ENCODE measurements around the gene MORN5. TPM values are rescaled to one million over a fixed set of nuclear protein-coding genes. Genes with fewer than 3 reads are reported as not detected.

MORN5 gene
- polyA plus RNA-seq, 2 of the 4 experiments (the other 2 are of a cell fraction): not detected

- 10% methylated on average over 2 of the region's 5 CpGs for WGBS (ENCODE audit: missing lambda C conversion rate)
- TF ChIP-seq EHF (CRISPR knock-in tag; IDR thresholded peaks at IDR 0.05) (no peak), HEYL (CRISPR knock-in tag; IDR thresholded peaks at IDR 0.05) (no peak), RFX5 (IDR thresholded peaks at IDR 0.05) (no peak), PHF8 (IDR thresholded peaks at IDR 0.05; ENCODE audit: borderline replicate concordance, low read depth) (no peak), RAD21 (conservative IDR thresholded peaks at IDR 0.05 in 1 of 2, IDR thresholded peaks at IDR 0.05 in 1 of 2) (no peak), NFE2L2 (conservative IDR thresholded peaks at IDR 0.05; ENCODE audit: low read length) (no peak), EP300 (IDR thresholded peaks at IDR 0.05) (no peak), ZNF302 (CRISPR knock-in tag; IDR thresholded peaks at IDR 0.05) (no peak), BCL3 (IDR thresholded peaks at IDR 0.05) (no peak), FOSL2 (IDR thresholded peaks at IDR 0.05) (no peak), FOSL2 (CRISPR knock-in tag; IDR thresholded peaks at IDR 0.05) (no peak), CBX8 (IDR thresholded peaks at IDR 0.05) (no peak), ESRRA (IDR thresholded peaks at IDR 0.05; ENCODE audit: borderline replicate concordance, low read length) (no peak), HOXB13 (CRISPR knock-in tag; IDR thresholded peaks at IDR 0.05; ENCODE audit: low read depth) (no peak), HES2 (IDR thresholded peaks at IDR 0.05) (no peak), CHD2 (IDR thresholded peaks at IDR 0.05; ENCODE audit: low read length, partially characterized antibody) (no peak), SREBF2 (IDR thresholded peaks at IDR 0.05) (no peak), MAX (IDR thresholded peaks at IDR 0.05) (no peak), RNF2 (IDR thresholded peaks at IDR 0.05; ENCODE audit: borderline replicate concordance, low read depth) (no peak)
- no peaks in the 10 kb centered on the region for H3K9me3 ChIP-seq
- peaks cover 5% of the 10 kb centered on the region; the same call in 1 of the 3 replicates for H3K4me1 ChIP-seq
- no peak overlapping the region for H3K4me3 ChIP-seq
- CTCF ChIA-PET: interaction anchor here (1.1 to 1.5 kb wide), 2 partner anchors 97 to 105 kb away, joined by 3 read pairs; no protein-coding TSS in a partner anchor
- no peak for ATAC-seq
- DNase-seq (ENCODE audit: low read depth in 1 of 2, low spot score in 1 of 2): no peak
- no peak for FAIRE-seq
- H3K4me2 ChIP-seq: no peak overlapping the region
- POLR2A ChIA-PET: no interaction called here
- H3K27ac ChIP-seq: no peak overlapping the region
Observed at GRCh38 chr9:122223435-122223834, 63.7 kb downstream of the MORN5 start.

GRCh38 chr9:122225312-122226141 is 65.8 kb downstream of the MORN5 start:
- POLR2A ChIA-PET: interaction anchor here (0.6 kb wide), 1 partner anchor 73 kb away, joined by 3 read pairs; no protein-coding TSS in a partner anchor
- ATAC-seq (no peak), FAIRE-seq (no peak), DNase-seq (ENCODE audit: low read depth in 1 of 2, low spot score in 1 of 2) (no peak)
- Histone ChIP-seq H3K4me2 (no peak overlapping the region), H3K9me3 (no peaks in the 10 kb centered on the region), H3K27ac (no peak overlapping the region), H3K4me3 (no peak overlapping the region), H3K4me1 (peaks cover 10% of the 10 kb centered on the region; the same call in 1 of the 3 replicates)
- WGBS (ENCODE audit: missing lambda C conversion rate): 80% methylated on average over 40 of the region's 51 CpGs
- TF ChIP-seq GATA3 (IDR thresholded peaks at IDR 0.05; ENCODE audit: borderline replicate concordance) (no peak), POLR2A (IDR thresholded peaks at IDR 0.05; ENCODE audit: low read length) (no peak), MAX (IDR thresholded peaks at IDR 0.05) (no peak), RAD21 (conservative IDR thresholded peaks at IDR 0.05 in 1 of 2, IDR thresholded peaks at IDR 0.05 in 1 of 2) (no peak), BHLHE40 (IDR thresholded peaks at IDR 0.05; ENCODE audit: low read depth, low read length) (no peak), SREBF2 (IDR thresholded peaks at IDR 0.05) (no peak), CHD2 (IDR thresholded peaks at IDR 0.05; ENCODE audit: low read length, partially characterized antibody) (no peak), FOSL2 (IDR thresholded peaks at IDR 0.05) (no peak), FOSL2 (CRISPR knock-in tag; IDR thresholded peaks at IDR 0.05) (no peak), HDAC2 (IDR thresholded peaks at IDR 0.05) (no peak), POLR2AphosphoS2 (conservative IDR thresholded peaks at IDR 0.05; ENCODE audit: low read length) (no peak), EP300 (IDR thresholded peaks at IDR 0.05) (no peak), ZC3H11A (IDR thresholded peaks at IDR 0.05) (no peak), MYC (IDR thresholded peaks at IDR 0.05; ENCODE audit: borderline replicate concordance, low read length) (no peak), MAFK (IDR thresholded peaks at IDR 0.05; ENCODE audit: partially characterized antibody) (no peak), NPAS2 (CRISPR knock-in tag; IDR thresholded peaks at IDR 0.05; ENCODE audit: borderline replicate concordance) (no peak)
- CTCF ChIA-PET: interaction anchor here (0.8 to 1.6 kb wide), 8 partner anchors 9 to 121 kb away, joined by 3 to 5 read pairs (median 3); no protein-coding TSS in a partner anchor
